Memory B cell (primary cell): ENCODE results near the gene ZNF618.

ENCODE experiments used
- ATAC-seq: fragments of 150-1000 bp; cut with Tn5 transposase; 2 replicates; pipeline ENCODE4 v1.10.0; 2021; ENCODE audit warnings: low read depth, mild to moderate bottlenecking, moderate library complexity
- DNase-seq, 2 donors: peaks; one replicate each; pipeline ENCODE4 v3.0.0; 2022; ENCODE audit warnings: low spot score in 2 of 2
- H3K27ac Mint-ChIP-seq: one replicate; pipeline ENCODE4 v1.8.0; 2022; ENCODE audit warnings: mild to moderate bottlenecking, moderate library complexity, mixed read lengths
- H3K27me3 Mint-ChIP-seq: one replicate; pipeline ENCODE4 v1.8.0; 2022; ENCODE audit warnings: mixed read lengths
- H3K36me3 Mint-ChIP-seq: one replicate; pipeline ENCODE4 v1.8.0; 2022; ENCODE audit warnings: mild to moderate bottlenecking, mixed read lengths
- H3K4me1 Mint-ChIP-seq: one replicate; pipeline ENCODE4 v1.8.0; 2022; ENCODE audit warnings: mixed read lengths
- H3K4me3 Mint-ChIP-seq: one replicate; pipeline ENCODE4 v1.8.0; 2022; ENCODE audit warnings: mild to moderate bottlenecking, moderate library complexity, mixed read lengths
- H3K9me3 Mint-ChIP-seq: one replicate; pipeline ENCODE4 v1.8.0; 2022; ENCODE audit warnings: mixed read lengths

The ZNF618 gene

DNA sequence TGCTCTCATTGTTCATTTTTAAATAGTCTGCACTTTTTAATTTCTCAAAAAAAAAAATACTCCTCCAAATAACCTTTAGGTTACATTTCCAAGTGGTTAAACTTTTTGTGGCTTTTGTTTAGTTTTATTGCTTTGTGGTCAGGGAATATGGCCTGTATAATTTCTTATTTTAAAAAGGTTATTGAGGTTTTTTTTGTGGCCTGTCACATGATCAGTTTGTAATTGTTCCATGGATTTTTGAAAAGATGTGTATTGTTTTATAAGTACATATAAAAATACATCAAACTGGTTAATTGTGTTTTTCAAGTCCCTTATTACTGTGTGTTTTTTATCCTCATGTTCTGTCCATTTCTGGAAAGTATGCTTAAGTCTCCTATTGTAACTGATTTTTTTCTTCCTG, 64.0 kb downstream of the ZNF618 start:
- H3K4me3 Mint-ChIP-seq, result no peak overlapping the region
- peaks cover 4% of the 10 kb centered on the region for H3K27me3 Mint-ChIP-seq
- H3K9me3 Mint-ChIP-seq, result peaks cover 9% of the 10 kb centered on the region
- no peak for ATAC-seq
- no peak overlapping the region for H3K27ac Mint-ChIP-seq
- H3K36me3 Mint-ChIP-seq, result peaks cover 5% of the 10 kb centered on the region
- no peaks in the 10 kb centered on the region for H3K4me1 Mint-ChIP-seq
- no peak for DNase-seq

DNA sequence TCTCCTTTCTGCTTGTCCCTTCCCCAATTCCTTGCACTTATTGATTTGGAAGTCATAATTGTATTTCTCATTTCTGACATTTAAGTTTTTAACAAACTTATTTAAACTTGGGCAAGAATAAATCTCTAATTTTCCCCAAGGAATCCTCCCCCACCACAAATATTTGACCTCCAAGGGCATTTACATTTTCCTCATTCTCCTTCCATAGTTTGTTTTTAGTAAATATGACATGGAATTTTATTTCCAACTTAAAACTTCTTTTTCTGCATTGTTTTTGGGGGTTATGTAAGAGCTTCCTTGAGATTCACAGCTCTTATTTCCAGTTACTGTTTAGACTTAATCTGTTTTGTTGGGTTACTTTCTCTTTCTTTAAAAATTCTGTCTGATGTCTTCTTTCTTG, 64.9 kb downstream of the ZNF618 start:
- Mint-ChIP-seq H3K27me3 (peaks cover 6% of the 10 kb centered on the region), H3K36me3 (peaks cover 6% of the 10 kb centered on the region), H3K4me1 (no peaks in the 10 kb centered on the region), H3K4me3 (no peak overlapping the region), H3K27ac (no peak overlapping the region), H3K9me3 (peaks cover 9% of the 10 kb centered on the region)
- ATAC-seq (no peak), DNase-seq (no peak)

DNA sequence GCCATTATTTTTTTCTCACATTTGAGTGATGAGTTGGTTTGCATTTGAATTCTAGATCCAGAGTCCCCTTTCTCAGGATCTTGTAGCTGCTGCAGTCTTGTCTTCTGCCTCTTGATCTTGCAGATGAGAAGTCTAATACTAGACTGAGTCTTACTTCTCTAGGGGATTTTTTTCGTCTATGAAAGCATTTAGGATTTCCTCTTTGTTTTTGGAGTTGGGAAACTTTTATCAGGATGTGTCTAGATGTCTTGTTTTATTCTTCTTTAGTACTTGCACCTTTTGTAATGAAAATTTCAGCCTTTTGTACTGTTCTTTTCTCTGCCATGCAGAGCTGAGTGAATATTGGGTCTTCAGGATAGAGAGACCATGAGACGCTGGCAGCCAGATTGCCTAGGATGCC, 65.4 kb downstream of the ZNF618 start:
- Mint-ChIP-seq H3K36me3 (peaks cover 6% of the 10 kb centered on the region), H3K27ac (no peak overlapping the region), H3K9me3 (peaks cover 9% of the 10 kb centered on the region), H3K4me3 (no peak overlapping the region), H3K27me3 (peaks cover 6% of the 10 kb centered on the region), H3K4me1 (no peaks in the 10 kb centered on the region)
- no peak for DNase-seq
- no peak for ATAC-seq

DNA sequence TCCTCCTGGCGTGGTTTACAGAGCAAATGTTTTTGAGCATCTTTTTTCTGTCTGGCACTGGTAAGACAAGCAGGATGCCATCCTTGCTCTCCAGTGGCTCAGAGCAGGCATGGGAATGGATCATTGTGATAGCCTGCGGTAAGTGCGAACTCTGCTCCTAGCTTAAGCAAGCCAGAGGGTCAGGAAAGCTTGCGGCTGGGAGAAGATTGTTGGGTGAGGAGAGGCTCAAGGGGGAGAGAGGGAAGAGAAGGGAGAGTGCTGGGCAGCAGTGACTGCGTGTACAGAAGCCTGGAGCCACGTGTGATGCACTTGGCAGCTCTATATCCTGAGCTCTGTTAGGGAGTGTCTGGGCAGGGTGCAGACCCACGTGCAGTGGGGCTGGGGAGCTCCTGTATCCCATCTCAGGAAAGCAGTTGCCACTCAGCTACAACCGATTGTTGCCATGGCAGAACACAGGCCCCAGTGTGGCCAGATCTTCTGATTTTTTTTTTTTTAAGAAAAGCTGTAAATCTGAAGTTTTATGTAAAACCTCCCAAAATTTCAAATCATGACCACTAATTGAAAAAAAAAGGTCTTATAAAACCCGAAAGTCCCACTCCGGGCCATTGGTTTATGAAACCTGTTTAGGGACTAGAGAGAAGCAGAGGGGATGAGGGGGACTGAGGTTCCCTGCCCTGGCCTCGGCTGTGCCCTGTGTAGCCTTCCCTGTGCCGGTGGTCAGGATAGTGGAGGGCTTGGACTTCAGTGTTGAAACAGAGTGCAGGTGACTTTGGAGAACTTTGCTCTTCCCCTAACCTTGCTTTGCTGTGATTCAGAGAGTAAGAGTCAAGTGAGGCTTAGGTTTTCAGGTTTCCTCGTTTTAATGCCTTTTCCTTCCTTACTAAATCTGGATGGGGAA, 67.3 kb downstream of the ZNF618 start:
- Mint-ChIP-seq H3K27ac (no peak overlapping the region), H3K27me3 (peaks cover 6% of the 10 kb centered on the region), H3K4me3 (no peak overlapping the region), H3K9me3 (peaks cover 9% of the 10 kb centered on the region), H3K4me1 (no peaks in the 10 kb centered on the region), H3K36me3 (peaks cover 6% of the 10 kb centered on the region)
- DNase-seq (no peak), ATAC-seq (no peak)

DNA sequence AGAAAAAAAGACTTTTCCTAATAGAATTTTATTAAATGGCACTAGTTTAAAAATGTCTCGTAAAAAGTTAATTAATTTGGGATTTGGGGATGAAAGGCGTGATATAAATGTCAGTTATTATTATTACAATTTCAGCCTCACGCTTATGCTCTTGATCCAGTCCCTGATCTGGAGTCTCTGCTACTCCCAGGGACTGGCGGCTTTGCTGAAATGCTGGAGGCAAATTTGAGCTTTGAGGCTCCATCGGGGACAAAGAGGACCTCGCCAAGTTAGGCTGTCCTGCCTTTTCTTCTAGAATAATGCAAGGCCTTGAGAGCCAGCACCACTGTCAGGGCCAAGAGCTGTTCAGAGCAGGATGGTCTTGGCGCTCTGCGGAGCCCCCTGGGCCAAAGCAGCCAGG, 69.7 kb downstream of the ZNF618 start:
- DNase-seq (no peak), ATAC-seq (no peak)
- no peak overlapping the region for H3K27ac Mint-ChIP-seq
- peaks cover 2% of the 10 kb centered on the region for H3K4me1 Mint-ChIP-seq
- H3K27me3 Mint-ChIP-seq, result peaks cover 9% of the 10 kb centered on the region
- H3K9me3 Mint-ChIP-seq, result peaks cover 6% of the 10 kb centered on the region
- H3K36me3 Mint-ChIP-seq, result peaks cover 6% of the 10 kb centered on the region
- no peak overlapping the region for H3K4me3 Mint-ChIP-seq

DNA sequence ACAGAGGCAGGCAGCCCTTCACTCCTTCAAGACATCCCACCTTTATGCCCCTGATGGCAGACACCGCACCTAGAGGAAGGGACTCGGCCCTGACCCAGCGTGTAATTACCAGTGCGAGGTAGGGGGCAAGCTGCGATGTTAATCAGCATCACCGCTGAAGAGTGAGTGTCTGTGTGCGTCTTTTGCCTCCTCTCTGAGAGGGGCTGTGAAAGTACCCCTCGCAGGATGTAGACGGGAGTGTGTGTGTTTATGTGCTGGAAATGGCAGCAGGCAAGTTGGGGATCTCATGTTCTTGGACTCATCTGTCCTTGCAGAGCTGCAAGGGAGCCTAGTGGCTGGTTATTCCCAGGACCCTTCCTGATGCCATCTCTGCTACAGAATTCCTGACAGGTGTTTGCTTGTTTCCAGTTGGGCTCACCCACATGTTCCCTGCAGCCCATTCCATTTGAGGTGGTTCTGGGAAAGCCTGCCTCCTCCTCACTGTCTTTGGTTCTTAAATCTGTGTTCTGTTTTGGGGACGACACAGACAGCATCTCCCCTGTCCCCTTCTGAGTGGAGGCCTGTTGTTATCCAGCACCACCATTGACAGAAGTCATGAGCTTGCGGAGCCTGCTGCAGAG, 70.5 kb downstream of the ZNF618 start:
- Mint-ChIP-seq H3K27me3 (peaks cover 7% of the 10 kb centered on the region), H3K4me3 (no peak overlapping the region), H3K36me3 (peaks cover 2% of the 10 kb centered on the region), H3K4me1 (peaks cover 2% of the 10 kb centered on the region), H3K9me3 (no peaks in the 10 kb centered on the region), H3K27ac (no peak overlapping the region)
- DNase-seq, result no peak
- no peak for ATAC-seq

DNA sequence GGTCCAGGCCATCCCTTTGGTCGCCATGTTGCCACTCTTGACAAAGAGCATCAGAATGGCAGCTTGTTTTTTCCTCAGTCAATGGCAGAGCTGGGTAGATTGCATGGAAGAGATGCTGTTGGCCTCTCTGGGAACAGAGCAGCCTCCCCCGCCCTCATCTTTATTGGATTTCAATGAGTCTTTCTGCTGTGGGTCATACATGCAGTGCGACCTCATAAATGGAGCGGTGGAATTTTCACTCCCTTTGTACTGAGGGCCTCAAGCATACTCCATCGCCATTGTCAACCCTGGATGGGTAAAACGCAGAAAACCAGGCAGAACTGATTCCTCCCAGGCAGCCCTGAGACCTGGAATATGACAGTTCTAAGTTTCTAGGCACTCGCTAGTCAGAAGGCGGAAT, 71.8 kb downstream of the ZNF618 start:
- DNase-seq, result no peak
- no peak overlapping the region for H3K27ac Mint-ChIP-seq
- H3K4me3 Mint-ChIP-seq, result no peak overlapping the region
- H3K4me1 Mint-ChIP-seq, result peaks cover 2% of the 10 kb centered on the region
- peaks cover 2% of the 10 kb centered on the region for H3K36me3 Mint-ChIP-seq
- no peak for ATAC-seq
- peaks cover 7% of the 10 kb centered on the region for H3K27me3 Mint-ChIP-seq
- no peaks in the 10 kb centered on the region for H3K9me3 Mint-ChIP-seq

DNA sequence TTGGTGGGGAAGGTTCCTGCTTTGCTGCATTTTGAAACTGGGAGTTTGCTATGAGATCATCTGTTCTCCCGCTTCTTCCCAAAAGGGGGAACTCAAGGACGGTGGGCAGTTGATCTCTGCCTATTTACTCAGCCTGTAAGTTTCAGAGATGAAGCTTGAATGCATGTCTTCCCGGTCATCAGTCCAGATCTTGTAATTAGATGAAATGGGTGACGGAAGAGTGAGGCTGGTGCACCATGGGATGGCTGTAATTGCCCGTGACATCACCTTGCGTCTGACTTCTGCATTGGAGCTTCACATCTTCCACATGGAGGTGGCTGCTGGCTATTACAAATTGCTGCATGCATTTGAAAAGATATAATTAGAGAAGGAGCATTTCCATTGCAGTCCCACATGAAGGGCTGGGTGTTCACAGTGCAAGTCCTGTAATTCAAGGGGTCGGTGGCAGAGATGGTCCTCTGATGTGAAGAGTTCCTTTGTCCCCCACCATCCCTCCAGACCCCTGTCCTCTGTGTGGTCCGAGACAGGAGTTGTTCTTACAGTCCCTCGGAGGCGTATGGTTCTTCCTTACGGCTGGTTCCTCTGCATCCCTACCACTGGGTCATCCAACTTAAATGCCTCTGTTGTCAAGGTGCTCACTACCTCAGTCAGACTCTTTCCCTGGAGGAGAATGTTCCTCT, 72.9 kb downstream of the ZNF618 start:
- H3K9me3 Mint-ChIP-seq, result no peaks in the 10 kb centered on the region
- H3K27ac Mint-ChIP-seq, result no peak overlapping the region
- H3K36me3 Mint-ChIP-seq, result peaks cover 2% of the 10 kb centered on the region
- peaks cover 7% of the 10 kb centered on the region for H3K27me3 Mint-ChIP-seq
- H3K4me1 Mint-ChIP-seq, result peaks cover 2% of the 10 kb centered on the region
- DNase-seq (no peak), ATAC-seq (no peak)
- no peak overlapping the region for H3K4me3 Mint-ChIP-seq

DNA sequence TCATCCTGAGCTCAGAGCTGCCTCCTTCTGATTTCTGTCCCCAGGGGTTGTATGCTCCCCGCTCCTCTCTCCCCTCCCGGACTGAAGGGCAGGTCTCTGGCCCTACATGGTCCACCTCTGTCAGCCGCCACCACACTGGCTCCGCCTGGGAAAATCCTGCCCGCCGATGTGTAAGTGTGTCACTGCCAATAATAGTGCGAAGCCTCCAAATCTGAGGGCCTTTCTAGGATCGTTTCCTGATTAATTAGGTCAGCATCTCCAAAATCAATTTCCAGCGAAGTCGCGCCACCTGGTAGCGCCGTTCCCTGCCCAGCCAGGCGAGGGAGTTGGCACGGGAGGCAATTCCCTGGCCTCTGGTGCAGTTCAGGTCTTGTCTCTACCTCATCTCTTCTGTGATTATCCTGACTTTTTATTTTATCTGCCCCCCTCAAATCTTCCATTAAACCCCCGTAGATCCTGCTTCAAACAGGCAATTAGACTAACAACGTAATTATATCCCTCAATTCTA, 73.5 kb downstream of the ZNF618 start:
- DNase-seq (no peak), ATAC-seq (no peak)
- Mint-ChIP-seq H3K36me3 (peaks cover 2% of the 10 kb centered on the region), H3K4me3 (no peak overlapping the region), H3K4me1 (peaks cover 2% of the 10 kb centered on the region), H3K9me3 (no peaks in the 10 kb centered on the region), H3K27me3 (peaks cover 7% of the 10 kb centered on the region), H3K27ac (no peak overlapping the region)

DNA sequence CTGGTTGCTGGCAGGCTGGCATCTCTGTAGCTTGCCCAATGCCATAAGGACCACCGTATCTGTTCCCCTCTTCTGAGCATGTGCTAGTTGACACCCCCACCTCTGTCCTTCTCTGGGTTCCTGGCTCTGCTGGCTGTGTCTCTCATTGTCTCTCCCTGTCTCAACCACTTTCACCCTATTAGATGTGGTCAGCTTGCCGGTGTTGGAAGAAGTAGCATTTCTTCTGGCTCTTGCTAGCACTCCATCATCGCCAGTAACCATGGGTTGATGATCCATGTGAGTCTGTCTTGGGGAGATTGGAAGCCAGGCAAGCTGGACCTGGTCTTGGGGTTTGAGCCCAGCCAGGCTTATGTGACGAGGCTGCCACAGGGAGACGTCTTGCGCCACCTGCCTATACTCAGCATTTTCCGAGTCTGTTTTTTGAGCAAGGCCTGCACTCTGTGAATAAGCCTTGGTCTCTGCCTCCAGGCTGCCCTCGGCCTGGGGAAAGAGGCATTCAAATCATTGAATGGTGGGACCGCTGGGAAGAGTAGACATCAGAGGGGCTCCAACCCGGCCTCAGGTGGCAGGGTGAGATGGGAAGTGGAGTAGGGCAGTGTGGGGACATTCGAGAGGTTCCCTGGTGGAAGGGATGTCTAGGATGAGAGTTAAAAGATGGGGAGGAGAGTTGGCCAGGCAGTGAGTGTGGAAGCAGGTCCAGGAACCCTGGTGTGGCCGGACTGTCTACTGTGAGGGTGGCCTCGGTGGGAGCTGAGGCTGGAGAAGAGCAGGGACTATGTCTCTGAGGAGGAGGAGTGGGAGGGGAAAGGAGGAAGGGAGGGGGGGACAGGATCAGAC, 74.3 kb downstream of the ZNF618 start:
- Mint-ChIP-seq H3K27me3 (peaks cover 4% of the 10 kb centered on the region), H3K4me3 (no peak overlapping the region), H3K4me1 (peaks cover 2% of the 10 kb centered on the region), H3K9me3 (no peaks in the 10 kb centered on the region), H3K27ac (no peak overlapping the region), H3K36me3 (no peaks in the 10 kb centered on the region)
- ATAC-seq (no peak), DNase-seq (no peak)

DNA sequence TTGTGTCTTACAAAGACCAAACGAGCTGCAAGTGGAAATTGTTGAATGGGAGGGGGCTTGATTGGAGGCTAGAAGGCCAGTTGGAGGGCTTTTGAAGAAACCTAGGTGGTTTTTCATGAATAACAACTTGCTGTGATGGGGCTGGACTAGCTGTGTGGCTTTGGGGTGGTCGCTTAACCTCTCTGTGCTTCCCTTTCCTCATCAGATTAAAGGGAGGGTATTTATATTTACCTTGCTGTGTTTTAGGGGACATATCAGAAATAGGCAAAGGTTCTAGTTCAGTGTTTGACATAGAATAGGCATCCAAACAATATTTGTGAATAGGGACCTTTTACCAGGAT, 74.9 kb downstream of the ZNF618 start:
- Mint-ChIP-seq H3K36me3 (no peaks in the 10 kb centered on the region), H3K27ac (no peak overlapping the region), H3K27me3 (peaks cover 4% of the 10 kb centered on the region), H3K4me1 (peaks cover 2% of the 10 kb centered on the region), H3K9me3 (no peaks in the 10 kb centered on the region), H3K4me3 (no peak overlapping the region)
- no peak for DNase-seq
- no peak for ATAC-seq

DNA sequence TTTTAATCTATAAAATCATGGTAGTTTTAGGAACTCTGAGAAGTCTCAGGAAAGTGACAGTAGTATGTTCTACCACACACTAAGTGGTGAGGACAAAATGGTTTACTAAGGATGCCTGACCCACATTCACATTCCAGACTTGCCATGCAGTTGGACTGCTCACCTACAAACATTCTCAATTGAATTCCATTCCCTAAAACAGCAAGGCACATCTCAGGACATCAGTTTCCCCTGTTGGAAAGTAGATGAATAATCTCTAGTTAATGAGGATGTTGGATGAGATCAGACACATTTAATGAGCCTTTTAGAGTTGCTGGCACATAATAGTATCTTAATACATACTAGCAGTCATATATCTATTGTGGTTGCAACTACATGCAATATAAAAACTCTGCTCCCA, 76.6 kb downstream of the ZNF618 start:
- peaks cover 4% of the 10 kb centered on the region for H3K27me3 Mint-ChIP-seq
- H3K27ac Mint-ChIP-seq, result no peak overlapping the region
- no peaks in the 10 kb centered on the region for H3K9me3 Mint-ChIP-seq
- H3K4me1 Mint-ChIP-seq, result peaks cover 2% of the 10 kb centered on the region
- no peak for ATAC-seq
- H3K36me3 Mint-ChIP-seq, result no peaks in the 10 kb centered on the region
- DNase-seq, result no peak
- H3K4me3 Mint-ChIP-seq, result no peak overlapping the region

DNA sequence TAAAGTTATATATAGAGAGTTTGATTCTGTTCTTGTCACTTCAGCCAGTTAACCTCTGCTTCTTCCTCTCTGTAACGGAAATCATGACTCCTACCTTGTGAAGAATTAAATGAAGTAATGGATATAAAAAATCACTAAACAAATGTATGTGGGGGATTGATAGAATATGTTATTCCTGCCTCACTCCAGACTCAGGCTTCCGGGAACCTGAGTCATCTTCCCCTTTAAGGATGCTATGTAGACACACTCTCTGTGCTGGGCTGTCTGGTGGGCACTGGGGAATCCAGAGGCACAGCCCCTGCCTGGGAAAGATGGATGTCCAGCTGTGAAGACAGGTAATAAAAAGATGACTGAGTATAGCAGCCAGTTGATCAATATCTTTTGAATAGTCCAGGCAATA, 77.4 kb downstream of the ZNF618 start:
- Mint-ChIP-seq H3K27me3 (peaks cover 4% of the 10 kb centered on the region), H3K4me1 (peaks cover 2% of the 10 kb centered on the region), H3K9me3 (no peaks in the 10 kb centered on the region), H3K27ac (no peak overlapping the region), H3K36me3 (no peaks in the 10 kb centered on the region), H3K4me3 (no peak overlapping the region)
- ATAC-seq, result no peak
- no peak for DNase-seq

DNA sequence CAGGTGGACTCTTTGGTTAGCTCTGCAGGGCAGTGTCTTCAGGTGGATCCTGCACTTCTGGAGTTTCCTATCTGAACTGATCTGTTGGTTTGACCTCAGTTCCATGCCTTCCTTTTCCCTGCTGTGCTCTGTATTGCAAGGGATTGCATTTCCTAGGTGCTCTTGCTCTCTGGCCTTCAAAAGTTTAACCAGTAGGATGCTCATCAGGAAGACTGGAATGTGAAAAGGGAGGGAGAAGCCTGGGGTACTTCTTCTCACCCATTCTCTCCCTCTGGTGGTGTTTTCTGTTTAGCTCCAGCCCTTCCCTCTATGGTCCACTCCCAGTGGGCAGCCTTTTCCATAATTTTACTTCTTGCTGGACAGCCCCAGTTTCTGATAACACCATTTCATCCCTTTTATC, 78.5 kb downstream of the ZNF618 start:
- Mint-ChIP-seq H3K36me3 (no peaks in the 10 kb centered on the region), H3K27ac (no peak overlapping the region)

More for the DNA sequence above, 78.5 kb downstream of the ZNF618 start:
- DNase-seq, result no peak
- Mint-ChIP-seq H3K4me3 (no peak overlapping the region), H3K27me3 (peaks cover 2% of the 10 kb centered on the region), H3K4me1 (no peaks in the 10 kb centered on the region), H3K9me3 (no peaks in the 10 kb centered on the region)
- no peak for ATAC-seq
